ENCODE data around the gene NGFR.

GRCh38 chr17:49545007-49545660 is 50.0 kb downstream of the NGFR start:
- TF ChIP-seq, protein P1, sequence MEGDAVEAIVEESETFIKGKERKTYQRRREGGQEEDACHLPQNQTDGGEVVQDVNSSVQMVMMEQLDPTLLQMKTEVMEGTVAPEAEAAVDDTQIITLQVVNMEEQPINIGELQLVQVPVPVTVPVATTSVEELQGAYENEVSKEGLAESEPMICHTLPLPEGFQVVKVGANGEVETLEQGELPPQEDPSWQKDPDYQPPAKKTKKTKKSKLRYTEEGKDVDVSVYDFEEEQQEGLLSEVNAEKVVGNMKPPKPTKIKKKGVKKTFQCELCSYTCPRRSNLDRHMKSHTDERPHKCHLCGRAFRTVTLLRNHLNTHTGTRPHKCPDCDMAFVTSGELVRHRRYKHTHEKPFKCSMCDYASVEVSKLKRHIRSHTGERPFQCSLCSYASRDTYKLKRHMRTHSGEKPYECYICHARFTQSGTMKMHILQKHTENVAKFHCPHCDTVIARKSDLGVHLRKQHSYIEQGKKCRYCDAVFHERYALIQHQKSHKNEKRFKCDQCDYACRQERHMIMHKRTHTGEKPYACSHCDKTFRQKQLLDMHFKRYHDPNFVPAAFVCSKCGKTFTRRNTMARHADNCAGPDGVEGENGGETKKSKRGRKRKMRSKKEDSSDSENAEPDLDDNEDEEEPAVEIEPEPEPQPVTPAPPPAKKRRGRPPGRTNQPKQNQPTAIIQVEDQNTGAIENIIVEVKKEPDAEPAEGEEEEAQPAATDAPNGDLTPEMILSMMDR (IDR thresholded peaks at IDR 0.05), result no peak
- no peak for TF ChIP-seq POLR2A (IDR thresholded peaks at IDR 0.05)
